Tibial nerve (tissue), 4 donors: Measurements from ENCODE around the gene DMBX1. TPM values are rescaled to one million over a fixed set of nuclear protein-coding genes. Genes with fewer than 3 reads are reported as not detected.

ENCODE experiments used
- DNase-seq, 2 donors: peaks; one replicate each; pipeline ENCODE4 v3.0.0-alpha.2; 2019; ENCODE audit warnings: low spot score in 2 of 2
- H3K27ac ChIP-seq, 4 donors: fragments of 200-600 bp; sonication (generic) in 3 of 4; one replicate each; pipeline ENCODE4 v1.5.1; 2017 to 2019; ENCODE audit warnings: mild to moderate bottlenecking in 1 of 4
- H3K27me3 ChIP-seq, 2 donors: fragments of 200-600 bp; sonication (generic) in 1 of 2; one replicate each; pipeline versions ENCODE4 v1.5.1 to v1.6.0; 2017 to 2019
- H3K36me3 ChIP-seq, 3 donors: fragments of 200-600 bp; sonication (generic); one replicate each; pipeline ENCODE4 v1.5.1; 2018 to 2019
- H3K4me1 ChIP-seq, 4 donors: fragments of 200-600 bp; sonication (generic) in 3 of 4; one replicate each; pipeline ENCODE4 v1.5.1; 2017 to 2019
- H3K4me3 ChIP-seq, 4 donors: fragments of 200-600 bp; sonication (generic) in 3 of 4; one replicate each; pipeline ENCODE4 v1.5.1; 2017 to 2019; ENCODE audit warnings: mild to moderate bottlenecking in 1 of 4, moderate library complexity in 1 of 4
- H3K9me3 ChIP-seq, 4 donors: fragments of 200-600 bp; sonication (generic) in 3 of 4; one replicate each; pipeline ENCODE4 v1.5.1; 2017 to 2019
- CTCF ChIP-seq, 5 experiments: fragments of 200-600 bp in 3 of 5; fragments of 450-650 bp in 2 of 5; sonication (generic) in 3 of 5; IDR thresholded peaks; one replicate each; pipeline ENCODE4 v1.5.1; 2016 to 2019; ENCODE audit warnings: antibody characterized with exemption in 5 of 5, mild to moderate bottlenecking in 3 of 5, moderate library complexity in 2 of 5
- EP300 ChIP-seq, 2 donors: sonication (generic); formaldehyde crosslinking; IDR thresholded peaks; one replicate each; pipeline ENCODE4 v1.6.1; 2017; ENCODE audit warnings: antibody characterized with exemption in 2 of 2, mild to moderate bottlenecking in 1 of 2
- POLR2A ChIP-seq, 2 donors: fragments of 450-650 bp; IDR thresholded peaks; one replicate each; pipeline ENCODE4 v1.6.1; 2017; ENCODE audit warnings: antibody characterized with exemption in 2 of 2, mild to moderate bottlenecking in 2 of 2, moderate library complexity in 2 of 2
- WGBS, 2 donors: methylation state at CpG; one replicate each; pipeline ENCODE4 v1.1.5; 2018; 5-methylcytosine and 5-hydroxymethylcytosine counted together
- total RNA-seq, 4 donors: library from RNA; depleted of rRNA; stranded (reverse); fragments of >200 nt; gene quantifications; one replicate each; pipeline ENCODE4 v1.1.0, GENCODE V29; 2016

The DMBX1 gene
- total RNA-seq, 4 donors from 2014 or later: not detected

- no peak for DNase-seq
- Histone ChIP-seq H3K4me1 (peaks cover 0 to 20% (median 0%) of the 10 kb centered on the region in 4 donors), H3K36me3 (no peaks in the 10 kb centered on the region), H3K4me3 (no peak overlapping the region), H3K27me3 (peaks cover 0 to 39% of the 10 kb centered on the region in 2 donors), H3K27ac (no peak overlapping the region), H3K9me3 (no peaks in the 10 kb centered on the region)
- no peak for TF ChIP-seq POLR2A (IDR thresholded peaks at IDR 0.05)
- no peak for TF ChIP-seq CTCF (IDR thresholded peaks at IDR 0.05)
- TF ChIP-seq EP300 (IDR thresholded peaks at IDR 0.05): no peak
- 58 to 64% methylated on average over 11 to 13 of the region's 13 CpGs for WGBS, 2 donors
Measured at GRCh38 chr1:46525253-46525983, 35.8 kb downstream of the DMBX1 start.

DNA sequence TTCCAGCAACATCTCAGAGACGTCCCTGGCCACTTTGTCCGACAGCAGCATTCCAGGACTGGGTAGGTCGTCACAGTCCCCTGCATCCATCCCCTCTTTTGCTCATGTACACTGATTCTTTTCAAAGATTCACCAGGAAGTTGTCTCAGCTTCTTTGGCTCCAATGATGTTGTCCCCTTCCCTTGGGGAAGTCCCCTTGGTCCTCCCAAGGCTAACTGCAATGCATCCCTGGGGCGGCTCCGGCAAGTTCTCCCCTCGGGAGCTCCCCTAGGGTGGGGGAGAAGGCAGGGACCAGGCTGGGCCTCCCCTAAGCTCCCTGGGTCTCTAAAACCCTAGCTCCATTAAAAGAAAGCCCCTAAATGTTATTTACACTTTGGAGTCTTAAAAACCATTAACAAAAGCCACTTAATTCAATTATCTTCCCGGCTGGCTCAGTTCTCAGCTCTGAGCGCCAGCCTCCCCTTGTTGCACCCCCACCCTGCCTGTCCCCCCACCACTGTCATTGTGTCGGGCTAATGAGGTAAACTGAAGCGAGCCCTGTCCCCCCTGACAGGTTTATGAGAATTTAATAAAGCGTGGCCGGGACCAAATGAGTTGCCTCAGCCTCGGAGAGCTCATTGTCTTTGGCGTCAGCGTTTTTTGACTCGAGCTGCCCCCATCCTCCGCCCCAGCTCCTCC, 36.5 kb downstream of the DMBX1 start:
- Histone ChIP-seq H3K4me1 (peaks cover 0 to 20% (median 0%) of the 10 kb centered on the region in 4 donors), H3K4me3 (no peak overlapping the region), H3K9me3 (no peaks in the 10 kb centered on the region), H3K27ac (no peak overlapping the region), H3K36me3 (no peaks in the 10 kb centered on the region), H3K27me3 (peaks cover 0 to 37% of the 10 kb centered on the region in 2 donors)
- 54 to 63% methylated on average over 17 of the region's 17 CpGs for WGBS, 2 donors
- no peak for DNase-seq
- TF ChIP-seq CTCF (IDR thresholded peaks at IDR 0.05): no peak
- no peak for TF ChIP-seq EP300 (IDR thresholded peaks at IDR 0.05)
- no peak for TF ChIP-seq POLR2A (IDR thresholded peaks at IDR 0.05)

- no peak for DNase-seq
- Histone ChIP-seq H3K27ac (no peak overlapping the region), H3K9me3 (no peaks in the 10 kb centered on the region), H3K4me3 (no peak overlapping the region), H3K27me3 (peaks cover 0 to 37% of the 10 kb centered on the region in 2 donors), H3K36me3 (no peaks in the 10 kb centered on the region), H3K4me1 (peaks cover 0 to 20% (median 0%) of the 10 kb centered on the region in 4 donors)
- TF ChIP-seq EP300 (IDR thresholded peaks at IDR 0.05) (no peak), CTCF (IDR thresholded peaks at IDR 0.05) (no peak), POLR2A (IDR thresholded peaks at IDR 0.05) (no peak)
- 48 to 52% methylated on average over 8 to 13 of the region's 14 CpGs for whole genome bisulfite sequencing, 2 donors
Measured at GRCh38 chr1:46526691-46527291, 37.2 kb downstream of the DMBX1 start.

- H3K4me1 ChIP-seq: peaks cover 0 to 15% (median 0%) of the 10 kb centered on the region in 4 donors
- DNase-seq: peak; percentile 83 to 90
- peaks cover 0 to 37% of the 10 kb centered on the region in 2 donors for H3K27me3 ChIP-seq
- TF ChIP-seq CTCF (IDR thresholded peaks at IDR 0.05): peak; percentile 87 to 94 (median 91)
- TF ChIP-seq POLR2A (IDR thresholded peaks at IDR 0.05): no peak
- H3K27ac ChIP-seq: no peak overlapping the region
- WGBS, 2 donors: 23 to 24% methylated on average over 3 of the region's 3 CpGs
- H3K4me3 ChIP-seq: no peak overlapping the region
- H3K9me3 ChIP-seq: no peaks in the 10 kb centered on the region
- no peaks in the 10 kb centered on the region for H3K36me3 ChIP-seq
Measured at GRCh38 chr1:46527474-46528296, 38.0 kb downstream of the DMBX1 start.
